ENCODE results near the gene ZNF3. TPM values are rescaled to one million over a fixed set of nuclear protein-coding genes. Genes with fewer than 3 reads are reported as not detected.

ZNF3 gene
- polyA plus RNA-seq, 1 experiment, result 37.0 TPM

DNA sequence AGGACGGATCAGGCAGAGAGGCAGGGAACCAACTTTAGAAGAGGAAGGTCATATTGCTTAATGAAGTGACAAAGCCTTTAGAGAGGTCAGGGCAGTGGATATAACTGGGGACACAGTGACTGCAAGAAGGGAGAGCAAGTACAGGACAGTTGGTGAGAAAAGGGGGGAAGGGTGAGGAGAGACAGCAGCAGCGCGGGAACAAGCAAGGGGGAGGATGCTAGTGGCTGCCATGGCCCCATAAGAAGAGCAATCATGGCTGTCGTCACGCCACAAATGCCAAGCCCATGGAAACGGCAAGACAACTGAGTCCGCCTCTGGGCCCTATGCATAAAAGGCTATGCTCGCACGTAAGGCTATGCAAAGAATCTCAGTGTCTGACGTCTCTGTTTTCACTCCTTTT is 9.1 kb downstream of the ZNF3 start:
- ChIA-PET POLR2A (interaction anchor here (0.6 kb wide), 1 partner anchor 1122 kb away, joined by 5 read pairs; no protein-coding TSS in a partner anchor), CTCF (no interaction called here)
- no peak for DNase-seq (ENCODE audit: low read depth, low spot score)
- H3K4me3 ChIP-seq (ENCODE audit: low read depth, low read length), result no peak overlapping the region
- TF ChIP-seq, protein P1, sequence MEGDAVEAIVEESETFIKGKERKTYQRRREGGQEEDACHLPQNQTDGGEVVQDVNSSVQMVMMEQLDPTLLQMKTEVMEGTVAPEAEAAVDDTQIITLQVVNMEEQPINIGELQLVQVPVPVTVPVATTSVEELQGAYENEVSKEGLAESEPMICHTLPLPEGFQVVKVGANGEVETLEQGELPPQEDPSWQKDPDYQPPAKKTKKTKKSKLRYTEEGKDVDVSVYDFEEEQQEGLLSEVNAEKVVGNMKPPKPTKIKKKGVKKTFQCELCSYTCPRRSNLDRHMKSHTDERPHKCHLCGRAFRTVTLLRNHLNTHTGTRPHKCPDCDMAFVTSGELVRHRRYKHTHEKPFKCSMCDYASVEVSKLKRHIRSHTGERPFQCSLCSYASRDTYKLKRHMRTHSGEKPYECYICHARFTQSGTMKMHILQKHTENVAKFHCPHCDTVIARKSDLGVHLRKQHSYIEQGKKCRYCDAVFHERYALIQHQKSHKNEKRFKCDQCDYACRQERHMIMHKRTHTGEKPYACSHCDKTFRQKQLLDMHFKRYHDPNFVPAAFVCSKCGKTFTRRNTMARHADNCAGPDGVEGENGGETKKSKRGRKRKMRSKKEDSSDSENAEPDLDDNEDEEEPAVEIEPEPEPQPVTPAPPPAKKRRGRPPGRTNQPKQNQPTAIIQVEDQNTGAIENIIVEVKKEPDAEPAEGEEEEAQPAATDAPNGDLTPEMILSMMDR (IDR thresholded peaks at IDR 0.05; ENCODE audit: low read depth, low read length), result no peak
- peaks cover 92% of the 10 kb centered on the region for H3K9me3 ChIP-seq (ENCODE audit: control insufficient read depth, insufficient read depth, low read length)
- H3K27me3 ChIP-seq (ENCODE audit: control insufficient read depth, insufficient read depth, low read length), result no peaks in the 10 kb centered on the region
- no peak overlapping the region for H3K27ac ChIP-seq (ENCODE audit: low read depth, low read length)

DNA sequence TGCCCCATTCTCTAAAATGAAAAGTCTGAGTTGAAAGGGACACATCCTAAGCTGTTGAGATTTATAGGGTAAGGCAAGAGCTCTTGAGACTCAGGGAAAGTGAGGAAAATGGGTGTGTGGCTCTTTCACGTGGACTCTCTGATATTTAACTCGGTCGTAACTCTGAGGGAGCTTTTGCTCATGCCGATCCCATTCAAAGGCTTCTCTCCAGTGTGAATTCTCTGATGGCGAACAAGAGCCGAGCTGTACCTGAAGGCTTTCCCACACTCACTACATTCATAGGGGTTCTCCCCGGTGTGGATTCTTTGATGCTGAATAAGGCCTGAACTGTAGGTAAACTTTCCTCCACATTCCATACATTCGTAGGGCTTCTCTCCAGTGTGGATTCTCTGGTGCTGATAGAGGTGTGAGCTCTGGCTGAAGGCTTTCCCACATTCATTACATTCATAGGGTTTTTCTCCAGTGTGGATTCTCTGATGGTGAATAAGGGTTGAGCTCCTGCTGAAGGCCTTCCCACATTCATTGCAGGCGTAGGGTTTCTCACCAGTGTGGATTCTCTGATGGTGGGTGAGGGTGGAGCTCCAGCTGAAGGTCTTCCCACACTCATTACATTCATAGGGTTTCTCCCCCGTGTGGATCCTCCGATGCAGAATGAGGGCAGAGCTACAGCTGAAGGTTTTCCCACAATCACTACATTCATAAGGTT is 10.4 kb downstream of the ZNF3 start:
- ChIA-PET POLR2A (no interaction called here), CTCF (interaction anchor here (1.0 kb wide), 1 partner anchor 11 kb away, joined by 3 read pairs; no protein-coding TSS in a partner anchor)
- peaks cover 80% of the 10 kb centered on the region for H3K9me3 ChIP-seq (ENCODE audit: control insufficient read depth, insufficient read depth, low read length)
- H3K4me3 ChIP-seq (ENCODE audit: low read depth, low read length), result no peak overlapping the region
- TF ChIP-seq, protein P1 (IDR thresholded peaks at IDR 0.05; ENCODE audit: low read depth, low read length), result no peak
- DNase-seq (ENCODE audit: low read depth, low spot score), result no peak
- H3K27me3 ChIP-seq (ENCODE audit: control insufficient read depth, insufficient read depth, low read length), result no peaks in the 10 kb centered on the region
- no peak overlapping the region for H3K27ac ChIP-seq (ENCODE audit: low read depth, low read length)

DNA sequence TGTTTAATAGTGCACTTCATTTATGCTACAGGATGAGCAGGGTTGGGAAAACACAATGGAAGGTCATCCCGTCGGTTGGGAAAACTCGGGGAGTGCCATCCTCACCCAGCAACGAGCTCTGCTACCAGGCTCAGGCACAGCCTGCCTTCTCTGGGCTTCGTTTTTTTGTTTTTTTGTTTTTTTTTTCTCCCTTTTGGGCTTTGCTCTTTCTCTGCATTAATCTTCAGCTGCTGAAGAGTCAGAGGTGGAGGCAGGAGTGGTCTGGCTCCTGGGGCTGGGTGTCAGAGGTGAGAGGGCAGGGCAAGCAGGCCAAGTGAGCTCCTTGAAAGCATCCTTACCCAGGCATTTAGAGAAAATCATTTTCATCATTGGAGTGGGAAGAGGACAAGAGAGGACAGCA is 11.5 kb downstream of the ZNF3 start:
- no peak overlapping the region for H3K27ac ChIP-seq (ENCODE audit: low read depth, low read length)
- ChIA-PET POLR2A (interaction anchor here (0.6 kb wide), 1 partner anchor 37 kb away, joined by 4 read pairs; no protein-coding TSS in a partner anchor), CTCF (interaction anchor here (1.4 kb wide), 1 partner anchor 12 kb away, joined by 5 read pairs; no protein-coding TSS in a partner anchor)
- H3K27me3 ChIP-seq (ENCODE audit: control insufficient read depth, insufficient read depth, low read length), result no peaks in the 10 kb centered on the region
- H3K4me3 ChIP-seq (ENCODE audit: low read depth, low read length), result no peak overlapping the region
- peaks cover 69% of the 10 kb centered on the region for H3K9me3 ChIP-seq (ENCODE audit: control insufficient read depth, insufficient read depth, low read length)
- TF ChIP-seq, protein P1 (IDR thresholded peaks at IDR 0.05; ENCODE audit: low read depth, low read length), result no peak
- DNase-seq (ENCODE audit: low read depth, low spot score), result no peak

DNA sequence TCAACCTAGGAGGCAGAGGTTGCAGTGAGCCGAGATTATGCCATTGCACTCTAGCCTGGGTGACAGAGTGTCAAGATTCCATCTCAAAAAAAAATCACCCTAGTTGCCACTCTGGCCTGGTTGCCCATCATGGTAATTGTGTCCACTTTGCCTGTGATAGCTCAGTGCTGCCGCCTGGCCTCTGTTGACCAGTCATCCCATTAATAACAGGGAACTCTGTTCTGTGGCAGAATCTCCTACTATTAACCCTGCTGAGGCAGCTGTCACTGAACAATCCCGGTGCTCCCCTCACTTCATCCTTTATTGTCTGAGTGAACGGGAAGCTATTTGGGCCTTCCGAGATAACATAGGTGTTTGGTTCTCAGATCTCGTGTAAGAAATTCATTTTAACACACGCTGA is 14.6 kb downstream of the ZNF3 start:
- CTCF ChIA-PET, result interaction anchor here (0.6 to 0.8 kb wide), 2 partner anchors 9 to 16 kb away, joined by 3 read pairs; no protein-coding TSS in a partner anchor

More for the DNA sequence above, 14.6 kb downstream of the ZNF3 start:
- Histone ChIP-seq H3K27me3 (ENCODE audit: control insufficient read depth, insufficient read depth, low read length) (no peaks in the 10 kb centered on the region), H3K9me3 (ENCODE audit: control insufficient read depth, insufficient read depth, low read length) (peaks cover 47% of the 10 kb centered on the region), H3K27ac (ENCODE audit: low read depth, low read length) (no peak overlapping the region), H3K4me3 (ENCODE audit: low read depth, low read length) (no peak overlapping the region)
- TF ChIP-seq, protein P1 (IDR thresholded peaks at IDR 0.05; ENCODE audit: low read depth, low read length), result no peak
- POLR2A ChIA-PET, result interaction anchor here (0.6 kb wide), 1 partner anchor 13 kb away, joined by 13 read pairs; no protein-coding TSS in a partner anchor
- DNase-seq (ENCODE audit: low read depth, low spot score), result no peak

All from AG04450 (cell line).